K562 (cell line): ENCODE data around the gene HSPA1B. TPM values are rescaled to one million over a fixed set of nuclear protein-coding genes. Genes with fewer than 3 reads are reported as not detected.

ENCODE experiments used
- L3MBTL2 ChIP-seq: fragments of 450-650 bp; IDR thresholded peaks from 2 replicates; pipeline ENCODE4 v1.6.1; 2016; ENCODE audit warnings: mild to moderate bottlenecking, moderate library complexity
- SMARCC2 ChIP-seq: fragments of 450-650 bp; IDR thresholded peaks from 2 replicates; pipeline ENCODE4 v1.6.1; 2017; ENCODE audit warnings: antibody characterized with exemption, moderate library complexity, mild to moderate bottlenecking, low read depth
- polyA plus RNA-seq, 8 experiments: library from polyadenylated mRNA; depleted of rRNA in 4 of 8; stranded (reverse) in 5 of 8; unstranded in 3 of 8; fragments of >200 nt; fragmentation: Nextera tagmentation in 2 of 8; fragmentation: Illumina TruSeq in 1 of 8; extraction: Ambion mirVana in 2 of 8; extraction: Trizol in 1 of 8; gene quantifications; 2 replicates each; pipeline versions ENCODE4 v1.2.1 to v1.2.3, GENCODE V29; 2011 to 2014; ENCODE audit warnings: inconsistent platforms in 1 of 8, missing spikeins in 1 of 8
- total RNA-seq, 7 experiments: library from RNA; depleted of rRNA in 6 of 7; stranded (reverse); fragments of >200 nt in 6 of 7; fragmentation: Illumina TruSeq in 2 of 7; extraction: Trizol in 2 of 7; gene quantifications; 2 replicates each; pipeline versions ENCODE4 v1.2.1 to v1.2.3, GENCODE V29; 2011 to 2021; ENCODE audit warnings: low replicate concordance in 1 of 7
- TF ChIP-seq, protein P1 (sequence below), 2 experiments: fragments of 200-800 bp in 1 of 2; sonication (Bioruptor generic) in 1 of 2; sonication (generic) in 1 of 2; formaldehyde crosslinking in 1 of 2; IDR thresholded peaks in 1 of 2; conservative IDR thresholded peaks in 1 of 2; 2 replicates each; pipeline versions ENCODE4 v1.5.0 to v1.6.1; 2016 to 2020; ENCODE audit warnings: missing compliant biosample characterization in 1 of 2, missing genetic modification characterization in 1 of 2, missing genetic modification reagents in 1 of 2
- TF ChIP-seq, protein P2 (sequence below): fragments of 200-800 bp; sonication (Bioruptor generic); IDR thresholded peaks from 2 replicates; pipeline ENCODE4 v1.6.1; 2017; ENCODE audit warnings: missing genetic modification characterization, missing compliant biosample characterization
- TF ChIP-seq, protein P3 (sequence below), 2 experiments: fragments of 450-650 bp; formaldehyde crosslinking in 1 of 2; IDR thresholded peaks; 2 replicates each; pipeline versions ENCODE4 v1.4.0 to v1.6.1; 2014 to 2020; ENCODE audit warnings: mild to moderate bottlenecking in 2 of 2, borderline replicate concordance in 1 of 2, low read depth in 1 of 2

The HSPA1B gene
- total and polyA plus RNA-seq, 9 of the 15 experiments (the other 6 are each of a cell fraction or from before 2014, with no cell fraction given), result 0.27 to 227 (median 51.2) TPM

DNA sequence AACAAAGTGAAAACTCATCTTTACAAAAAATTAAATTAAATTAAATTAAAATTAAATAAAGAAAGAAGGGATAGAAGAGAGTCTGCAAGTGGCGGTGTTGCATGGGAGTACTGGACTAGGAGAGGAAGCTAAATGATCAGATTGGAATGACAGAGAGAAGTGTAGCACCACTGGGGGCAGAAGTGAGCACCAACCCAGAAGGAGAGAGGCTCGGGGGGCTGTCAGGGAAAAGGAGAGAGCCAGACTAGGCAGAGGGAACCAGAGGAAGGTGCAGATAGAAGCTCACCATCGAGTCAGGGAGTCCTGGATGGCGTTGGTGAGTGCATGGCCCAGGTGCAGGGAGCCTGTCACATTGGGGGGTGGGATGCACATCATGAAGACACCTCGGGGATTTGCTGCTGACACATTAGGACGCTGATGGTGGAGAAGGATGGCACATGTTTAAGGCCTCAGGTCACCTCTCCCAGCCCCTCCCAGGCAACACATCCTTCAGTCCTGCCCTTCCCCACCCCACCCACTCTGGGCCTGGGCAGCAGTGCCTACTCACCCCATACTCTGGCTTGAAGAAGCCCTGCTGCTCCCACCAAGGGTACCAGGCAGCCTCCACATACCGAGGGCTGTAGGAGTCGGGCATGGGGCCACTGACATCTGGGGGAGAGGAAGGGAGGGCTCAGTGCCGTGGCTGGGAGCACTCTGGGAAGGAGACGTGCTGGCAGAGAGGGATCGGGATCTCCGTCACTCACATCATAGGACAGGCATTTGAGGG is 36.0 kb upstream of the HSPA1B start (continued):
- TF ChIP-seq, protein P1, sequence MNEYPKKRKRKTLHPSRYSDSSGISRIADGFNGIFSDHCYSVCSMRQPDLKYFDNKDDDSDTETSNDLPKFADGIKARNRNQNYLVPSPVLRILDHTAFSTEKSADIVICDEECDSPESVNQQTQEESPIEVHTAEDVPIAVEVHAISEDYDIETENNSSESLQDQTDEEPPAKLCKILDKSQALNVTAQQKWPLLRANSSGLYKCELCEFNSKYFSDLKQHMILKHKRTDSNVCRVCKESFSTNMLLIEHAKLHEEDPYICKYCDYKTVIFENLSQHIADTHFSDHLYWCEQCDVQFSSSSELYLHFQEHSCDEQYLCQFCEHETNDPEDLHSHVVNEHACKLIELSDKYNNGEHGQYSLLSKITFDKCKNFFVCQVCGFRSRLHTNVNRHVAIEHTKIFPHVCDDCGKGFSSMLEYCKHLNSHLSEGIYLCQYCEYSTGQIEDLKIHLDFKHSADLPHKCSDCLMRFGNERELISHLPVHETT (CRISPR knock-in tag; conservative IDR thresholded peaks at IDR 0.05 in 1 of 2, IDR thresholded peaks at IDR 0.05 in 1 of 2), result 0 out of 4 replicates have a peak, but pooled peaks of 1 of the 2 experiments have one; percentile 30
- TF ChIP-seq, protein P2, sequence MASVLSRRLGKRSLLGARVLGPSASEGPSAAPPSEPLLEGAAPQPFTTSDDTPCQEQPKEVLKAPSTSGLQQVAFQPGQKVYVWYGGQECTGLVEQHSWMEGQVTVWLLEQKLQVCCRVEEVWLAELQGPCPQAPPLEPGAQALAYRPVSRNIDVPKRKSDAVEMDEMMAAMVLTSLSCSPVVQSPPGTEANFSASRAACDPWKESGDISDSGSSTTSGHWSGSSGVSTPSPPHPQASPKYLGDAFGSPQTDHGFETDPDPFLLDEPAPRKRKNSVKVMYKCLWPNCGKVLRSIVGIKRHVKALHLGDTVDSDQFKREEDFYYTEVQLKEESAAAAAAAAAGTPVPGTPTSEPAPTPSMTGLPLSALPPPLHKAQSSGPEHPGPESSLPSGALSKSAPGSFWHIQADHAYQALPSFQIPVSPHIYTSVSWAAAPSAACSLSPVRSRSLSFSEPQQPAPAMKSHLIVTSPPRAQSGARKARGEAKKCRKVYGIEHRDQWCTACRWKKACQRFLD, result no peak
- no peak for TF ChIP-seq SMARCC2
- no peak for TF ChIP-seq L3MBTL2
- TF ChIP-seq, protein P3, sequence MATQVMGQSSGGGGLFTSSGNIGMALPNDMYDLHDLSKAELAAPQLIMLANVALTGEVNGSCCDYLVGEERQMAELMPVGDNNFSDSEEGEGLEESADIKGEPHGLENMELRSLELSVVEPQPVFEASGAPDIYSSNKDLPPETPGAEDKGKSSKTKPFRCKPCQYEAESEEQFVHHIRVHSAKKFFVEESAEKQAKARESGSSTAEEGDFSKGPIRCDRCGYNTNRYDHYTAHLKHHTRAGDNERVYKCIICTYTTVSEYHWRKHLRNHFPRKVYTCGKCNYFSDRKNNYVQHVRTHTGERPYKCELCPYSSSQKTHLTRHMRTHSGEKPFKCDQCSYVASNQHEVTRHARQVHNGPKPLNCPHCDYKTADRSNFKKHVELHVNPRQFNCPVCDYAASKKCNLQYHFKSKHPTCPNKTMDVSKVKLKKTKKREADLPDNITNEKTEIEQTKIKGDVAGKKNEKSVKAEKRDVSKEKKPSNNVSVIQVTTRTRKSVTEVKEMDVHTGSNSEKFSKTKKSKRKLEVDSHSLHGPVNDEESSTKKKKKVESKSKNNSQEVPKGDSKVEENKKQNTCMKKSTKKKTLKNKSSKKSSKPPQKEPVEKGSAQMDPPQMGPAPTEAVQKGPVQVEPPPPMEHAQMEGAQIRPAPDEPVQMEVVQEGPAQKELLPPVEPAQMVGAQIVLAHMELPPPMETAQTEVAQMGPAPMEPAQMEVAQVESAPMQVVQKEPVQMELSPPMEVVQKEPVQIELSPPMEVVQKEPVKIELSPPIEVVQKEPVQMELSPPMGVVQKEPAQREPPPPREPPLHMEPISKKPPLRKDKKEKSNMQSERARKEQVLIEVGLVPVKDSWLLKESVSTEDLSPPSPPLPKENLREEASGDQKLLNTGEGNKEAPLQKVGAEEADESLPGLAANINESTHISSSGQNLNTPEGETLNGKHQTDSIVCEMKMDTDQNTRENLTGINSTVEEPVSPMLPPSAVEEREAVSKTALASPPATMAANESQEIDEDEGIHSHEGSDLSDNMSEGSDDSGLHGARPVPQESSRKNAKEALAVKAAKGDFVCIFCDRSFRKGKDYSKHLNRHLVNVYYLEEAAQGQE (IDR thresholded peaks at IDR 0.05; ENCODE audit: borderline replicate concordance), result peak; percentile 29; the same call in 1 of the 2 replicates
- TF ChIP-seq, protein P3 (CRISPR knock-in tag; IDR thresholded peaks at IDR 0.05; ENCODE audit: low read depth), result no peak
